DND-41 (cell line): Measurements from ENCODE around the gene C1orf105.

ENCODE experiments used
- ATAC-seq: fragments of 200-7000 bp; cut with Tn5 transposase; 3 replicates; pipeline ENCODE4 v1.9.1; 2021; ENCODE audit warnings: low read depth; ENCODE audit not compliant: insufficient read depth
- DNase-seq: peaks from one replicate; pipeline ENCODE4 v3.0.0-alpha.2; 2020
- H2AFZ ChIP-seq: 2 replicates; pipeline ENCODE4 v1.6.0; 2012; ENCODE audit warnings: low read depth, low read length
- H3K27ac ChIP-seq: 2 replicates; pipeline ENCODE4 v1.5.1; 2012; ENCODE audit warnings: low read length, inconsistent platforms
- H3K27me3 ChIP-seq: fragments of 200-600 bp; sonication (generic); 2 replicates; pipeline ENCODE4 v1.6.0; 2012; ENCODE audit warnings: low read length, mild to moderate bottlenecking, inconsistent platforms; ENCODE audit not compliant: insufficient read depth, poor library complexity
- H3K36me3 ChIP-seq: 2 replicates; pipeline ENCODE4 v1.5.1; 2012; ENCODE audit warnings: low read length, inconsistent platforms; ENCODE audit not compliant: insufficient read depth
- H3K4me1 ChIP-seq: 2 replicates; pipeline ENCODE4 v1.5.1; 2012; ENCODE audit warnings: mild to moderate bottlenecking, low read length; ENCODE audit not compliant: insufficient read depth
- H3K4me2 ChIP-seq: 2 replicates; pipeline ENCODE4 v1.6.0; 2012; ENCODE audit warnings: mild to moderate bottlenecking, moderate library complexity, low read length, inconsistent platforms; ENCODE audit not compliant: insufficient read depth
- H3K4me3 ChIP-seq, 2 experiments: fragments of 200-600 bp in 1 of 2; shearing (Covaris generic) in 1 of 2; 2 replicates each; pipeline ENCODE4 v1.5.1; 2012 to 2016; ENCODE audit warnings: inconsistent platforms in 2 of 2, low read length in 2 of 2, mild to moderate bottlenecking in 2 of 2, low read depth in 1 of 2, moderate library complexity in 1 of 2
- H3K79me2 ChIP-seq: 2 replicates; pipeline ENCODE4 v1.6.0; 2012; ENCODE audit warnings: low read length, inconsistent platforms; ENCODE audit not compliant: insufficient read depth
- H3K9ac ChIP-seq: 2 replicates; pipeline ENCODE4 v1.6.0; 2012; ENCODE audit warnings: low read depth, mild to moderate bottlenecking, inconsistent platforms, low read length, moderate library complexity
- H3K9me3 ChIP-seq: 2 replicates; pipeline ENCODE4 v1.5.1; 2012; ENCODE audit warnings: low read length, moderate library complexity, mild to moderate bottlenecking, inconsistent platforms; ENCODE audit not compliant: insufficient read depth, severe bottlenecking
- H4K20me1 ChIP-seq: 2 replicates; pipeline ENCODE4 v1.6.0; 2012; ENCODE audit warnings: low read length; ENCODE audit not compliant: insufficient read depth
- EZH2 ChIP-seq: IDR thresholded peaks from 3 replicates; pipeline ENCODE4 v1.6.1; 2012; ENCODE audit warnings: borderline replicate concordance, low read depth, mild to moderate bottlenecking, moderate library complexity, low read length, inconsistent platforms; ENCODE audit not compliant: severe bottlenecking
- TF ChIP-seq, protein P1 (sequence below): IDR thresholded peaks from 2 replicates; pipeline ENCODE4 v1.5.1; 2012; ENCODE audit warnings: borderline replicate concordance, low read length, moderate library complexity, mild to moderate bottlenecking; ENCODE audit not compliant: poor library complexity, severe bottlenecking; ENCODE audit errors: extremely low read depth

C1orf105 gene

DNA sequence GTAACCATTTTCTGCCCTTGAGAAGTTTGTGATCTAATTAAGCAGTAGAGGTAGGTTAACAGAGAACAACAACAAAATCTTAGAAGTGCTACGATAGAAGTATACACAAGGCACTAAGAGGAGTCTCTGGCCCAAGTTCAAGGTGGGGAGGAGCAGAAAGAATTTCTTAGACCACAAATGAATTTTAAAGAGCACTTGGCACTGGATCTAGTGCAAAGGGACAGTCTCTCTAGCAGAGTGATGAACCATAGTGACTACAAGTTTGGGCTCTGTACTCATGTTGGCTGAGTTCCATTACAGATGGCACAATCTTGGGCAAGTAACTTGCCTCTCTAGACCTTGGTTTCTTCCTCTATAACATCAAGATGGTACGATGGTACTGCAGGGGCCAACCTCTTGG lies 56.7 kb downstream of the C1orf105 start:
- ATAC-seq: no peak
- no peak overlapping the region for H2AFZ ChIP-seq

DNA sequence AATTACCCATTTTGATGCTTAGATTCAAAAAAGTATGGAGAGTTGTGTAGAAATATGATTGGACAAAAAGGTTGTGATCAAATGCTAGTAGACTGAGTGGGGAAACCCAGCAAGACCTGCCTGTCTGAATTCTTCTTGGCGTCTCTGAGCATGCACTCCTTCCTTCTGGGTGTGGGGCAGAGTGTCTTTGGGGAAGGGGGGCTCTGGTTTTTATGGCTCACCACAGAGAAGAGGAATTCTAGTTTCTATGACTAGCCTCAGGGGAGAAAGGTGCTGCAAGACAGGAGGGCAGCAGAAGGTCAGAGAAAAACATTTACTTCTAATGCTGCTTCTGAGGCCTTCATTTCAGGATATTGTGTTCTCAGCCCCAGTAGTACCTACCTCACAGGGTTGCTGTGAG lies 57.3 kb downstream of the C1orf105 start:
- DNase-seq: no peak
- ATAC-seq: no peak
- Histone ChIP-seq H3K27me3 (no peaks in the 10 kb centered on the region), H3K9ac (no peak overlapping the region), H3K4me1 (peaks cover 14% of the 10 kb centered on the region), H3K9me3 (no peaks in the 10 kb centered on the region), H3K36me3 (no peaks in the 10 kb centered on the region), H3K27ac (no peak overlapping the region), H2AFZ (no peak overlapping the region), H3K79me2 (no peaks in the 10 kb centered on the region), H3K4me2 (no peak overlapping the region), H3K4me3 (no peak overlapping the region), H4K20me1 (no peaks in the 10 kb centered on the region)
- no peak for TF ChIP-seq EZH2

More for the DNA sequence above, 56.7 kb downstream of the C1orf105 start:
- Histone ChIP-seq H3K9me3 (no peaks in the 10 kb centered on the region), H3K9ac (no peak overlapping the region), H3K36me3 (no peaks in the 10 kb centered on the region), H3K4me2 (no peak overlapping the region), H3K79me2 (no peaks in the 10 kb centered on the region), H3K27me3 (no peaks in the 10 kb centered on the region), H3K4me3 (no peak overlapping the region), H3K27ac (no peak overlapping the region), H4K20me1 (no peaks in the 10 kb centered on the region), H3K4me1 (peaks cover 14% of the 10 kb centered on the region)
- TF ChIP-seq EZH2: no peak
- TF ChIP-seq, protein P1, sequence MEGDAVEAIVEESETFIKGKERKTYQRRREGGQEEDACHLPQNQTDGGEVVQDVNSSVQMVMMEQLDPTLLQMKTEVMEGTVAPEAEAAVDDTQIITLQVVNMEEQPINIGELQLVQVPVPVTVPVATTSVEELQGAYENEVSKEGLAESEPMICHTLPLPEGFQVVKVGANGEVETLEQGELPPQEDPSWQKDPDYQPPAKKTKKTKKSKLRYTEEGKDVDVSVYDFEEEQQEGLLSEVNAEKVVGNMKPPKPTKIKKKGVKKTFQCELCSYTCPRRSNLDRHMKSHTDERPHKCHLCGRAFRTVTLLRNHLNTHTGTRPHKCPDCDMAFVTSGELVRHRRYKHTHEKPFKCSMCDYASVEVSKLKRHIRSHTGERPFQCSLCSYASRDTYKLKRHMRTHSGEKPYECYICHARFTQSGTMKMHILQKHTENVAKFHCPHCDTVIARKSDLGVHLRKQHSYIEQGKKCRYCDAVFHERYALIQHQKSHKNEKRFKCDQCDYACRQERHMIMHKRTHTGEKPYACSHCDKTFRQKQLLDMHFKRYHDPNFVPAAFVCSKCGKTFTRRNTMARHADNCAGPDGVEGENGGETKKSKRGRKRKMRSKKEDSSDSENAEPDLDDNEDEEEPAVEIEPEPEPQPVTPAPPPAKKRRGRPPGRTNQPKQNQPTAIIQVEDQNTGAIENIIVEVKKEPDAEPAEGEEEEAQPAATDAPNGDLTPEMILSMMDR: no peak
- DNase-seq: no peak

GRCh38 chr1:172478485-172478884 lies 58.0 kb downstream of the C1orf105 start:
- no peak for TF ChIP-seq EZH2
- TF ChIP-seq, protein P1: no peak
- ATAC-seq: no peak
- Histone ChIP-seq H3K79me2 (no peaks in the 10 kb centered on the region), H4K20me1 (no peaks in the 10 kb centered on the region), H3K36me3 (no peaks in the 10 kb centered on the region), H3K27ac (no peak overlapping the region), H3K27me3 (no peaks in the 10 kb centered on the region), H3K9me3 (no peaks in the 10 kb centered on the region), H3K9ac (no peak overlapping the region), H3K4me3 (no peak overlapping the region), H3K4me2 (no peak overlapping the region), H2AFZ (no peak overlapping the region), H3K4me1 (peaks cover 14% of the 10 kb centered on the region)
- DNase-seq: no peak

DNA sequence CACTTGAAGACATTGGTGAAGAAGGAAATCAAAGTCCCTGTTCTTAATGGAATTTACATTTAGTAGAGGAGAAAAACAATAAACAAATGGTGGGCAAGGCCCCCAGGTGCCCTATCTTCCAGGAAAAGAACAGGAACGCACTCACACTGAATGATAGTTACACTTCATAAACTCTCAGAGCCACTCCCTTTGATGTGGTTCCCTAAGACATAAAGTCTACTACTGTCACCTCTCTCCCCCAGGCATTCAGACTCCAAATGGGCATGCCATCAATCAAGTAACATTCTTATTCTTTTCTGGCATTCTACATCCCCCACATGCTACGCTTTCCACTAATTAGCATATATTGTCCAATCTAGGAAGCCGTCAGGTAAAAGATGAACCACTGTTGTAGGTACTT lies 59.9 kb downstream of the C1orf105 start:
- Histone ChIP-seq H3K9ac (no peak overlapping the region), H3K9me3 (no peaks in the 10 kb centered on the region), H3K27me3 (no peaks in the 10 kb centered on the region), H4K20me1 (no peaks in the 10 kb centered on the region), H3K4me3 (no peak overlapping the region), H3K4me2 (peak overlapping the region; percentile 11), H3K4me1 (peaks cover 14% of the 10 kb centered on the region), H3K79me2 (no peaks in the 10 kb centered on the region), H3K27ac (peak overlapping the region; percentile 36; the same call in 1 of the 2 replicates), H2AFZ (no peak overlapping the region), H3K36me3 (no peaks in the 10 kb centered on the region)
- DNase-seq: peak; percentile 60
- peak; percentile 99 for ATAC-seq
- TF ChIP-seq, protein P1: no peak
- no peak for TF ChIP-seq EZH2
